Activated naive CD8-positive, alpha-beta T cell treated with anti-CD3 and anti-CD28 coated beads, Interleukin-2, amount 10 ng/mL, durations not matched to agents 7 days and 5 days (primary cell): ENCODE measurements around the gene EGR1. TPM values are rescaled to one million over a fixed set of nuclear protein-coding genes. Genes with fewer than 3 reads are reported as not detected.
"Not testable (repeated sequence)": the region's sequence is repeated elsewhere in the genome, so short reads cannot be mapped to it uniquely, and the experiment has no call there.

ENCODE experiments used
- ATAC-seq: fragments of 150-1000 bp; cut with Tn5 transposase; one replicate; pipeline ENCODE4 v1.10.0; 2021; ENCODE audit warnings: low read depth, moderate library complexity
- POLR2A ChIA-PET: fragments of 350-600 bp; sonication (Branson Sonifier 250); formaldehyde crosslinking; loops from one replicate; lab custom pipeline; 2021; ENCODE audit warnings: antibody characterized with exemption; lab: Charles Lee
- DNase-seq: peaks from one replicate; pipeline ENCODE4 v3.0.0; 2021
- H3K27ac Mint-ChIP-seq: one replicate; pipeline ENCODE4 v1.8.0; 2022; ENCODE audit warnings: mild to moderate bottlenecking, mixed read lengths
- H3K27me3 Mint-ChIP-seq: one replicate; pipeline ENCODE4 v1.8.0; 2022; ENCODE audit warnings: mild to moderate bottlenecking, moderate library complexity, mixed read lengths
- H3K36me3 Mint-ChIP-seq: one replicate; pipeline ENCODE4 v1.8.0; 2021; ENCODE audit warnings: mild to moderate bottlenecking, mixed read lengths
- H3K4me1 Mint-ChIP-seq: one replicate; pipeline ENCODE4 v1.8.0; 2021; ENCODE audit warnings: mixed read lengths
- H3K4me3 Mint-ChIP-seq: one replicate; pipeline ENCODE4 v1.8.0; 2022; ENCODE audit warnings: mild to moderate bottlenecking, moderate library complexity, mixed read lengths
- H3K9me3 Mint-ChIP-seq: one replicate; pipeline ENCODE4 v1.8.0; 2021; ENCODE audit warnings: mixed read lengths
- total RNA-seq, 2 experiments: library from RNA; stranded (reverse); gene quantifications; one replicate each; pipeline ENCODE4 v1.2.3, GENCODE V29; 2021

The EGR1 gene
- total RNA-seq, 2 experiments from 2014 or later = 4.6 to 5.1 TPM

DNA sequence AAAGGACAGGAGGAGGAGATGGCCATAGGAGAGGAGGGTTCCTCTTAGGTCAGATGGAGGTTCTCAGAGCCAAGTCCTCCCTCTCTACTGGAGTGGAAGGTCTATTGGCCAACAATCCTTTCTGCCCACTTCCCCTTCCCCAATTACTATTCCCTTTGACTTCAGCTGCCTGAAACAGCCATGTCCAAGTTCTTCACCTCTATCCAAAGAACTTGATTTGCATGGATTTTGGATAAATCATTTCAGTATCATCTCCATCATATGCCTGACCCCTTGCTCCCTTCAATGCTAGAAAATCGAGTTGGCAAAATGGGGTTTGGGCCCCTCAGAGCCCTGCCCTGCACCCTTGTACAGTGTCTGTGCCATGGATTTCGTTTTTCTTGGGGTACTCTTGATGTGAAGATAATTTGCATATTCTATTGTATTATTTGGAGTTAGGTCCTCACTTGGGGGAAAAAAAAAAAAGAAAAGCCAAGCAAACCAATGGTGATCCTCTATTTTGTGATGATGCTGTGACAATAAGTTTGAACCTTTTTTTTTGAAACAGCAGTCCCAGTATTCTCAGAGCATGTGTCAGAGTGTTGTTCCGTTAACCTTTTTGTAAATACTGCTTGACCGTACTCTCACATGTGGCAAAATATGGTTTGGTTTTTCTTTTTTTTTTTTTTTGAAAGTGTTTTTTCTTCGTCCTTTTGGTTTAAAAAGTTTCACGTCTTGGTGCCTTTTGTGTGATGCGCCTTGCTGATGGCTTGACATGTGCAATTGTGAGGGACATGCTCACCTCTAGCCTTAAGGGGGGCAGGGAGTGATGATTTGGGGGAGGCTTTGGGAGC, 3.1 kb downstream of the EGR1 start:
- Mint-ChIP-seq H3K9me3 (no peaks in the 10 kb centered on the region), H3K27me3 (peaks cover 18% of the 10 kb centered on the region), H3K4me3 (peak overlapping the region; percentile 17), H3K27ac (no peak overlapping the region), H3K36me3 (peaks cover 5% of the 10 kb centered on the region), H3K4me1 (peaks cover 10% of the 10 kb centered on the region)
- POLR2A ChIA-PET = interaction anchor here (0.6 to 0.9 kb wide), 2 partner anchors 9 to 242 kb away, joined by 3 to 6 read pairs; no protein-coding TSS in a partner anchor
- DNase-seq (no peak), ATAC-seq (no peak)

DNA sequence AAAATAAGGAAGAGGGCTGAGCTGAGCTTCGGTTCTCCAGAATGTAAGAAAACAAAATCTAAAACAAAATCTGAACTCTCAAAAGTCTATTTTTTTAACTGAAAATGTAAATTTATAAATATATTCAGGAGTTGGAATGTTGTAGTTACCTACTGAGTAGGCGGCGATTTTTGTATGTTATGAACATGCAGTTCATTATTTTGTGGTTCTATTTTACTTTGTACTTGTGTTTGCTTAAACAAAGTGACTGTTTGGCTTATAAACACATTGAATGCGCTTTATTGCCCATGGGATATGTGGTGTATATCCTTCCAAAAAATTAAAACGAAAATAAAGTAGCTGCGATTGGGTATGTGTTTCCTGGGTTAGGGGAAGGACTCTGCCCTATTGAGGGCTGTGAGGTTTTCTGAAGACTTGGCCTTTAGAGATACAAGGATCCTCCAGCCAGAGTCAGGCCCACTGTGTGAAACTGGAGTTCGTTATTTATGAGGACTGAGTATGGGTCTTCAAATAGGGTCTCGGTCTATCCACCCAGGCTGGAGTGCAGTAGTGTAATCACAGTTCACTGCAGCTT, 3.8 kb downstream of the EGR1 start:
- Mint-ChIP-seq H3K4me1 (peaks cover 9% of the 10 kb centered on the region), H3K27ac (no peak overlapping the region), H3K36me3 (peaks cover 5% of the 10 kb centered on the region), H3K4me3 (no peak overlapping the region), H3K27me3 (peaks cover 18% of the 10 kb centered on the region), H3K9me3 (no peaks in the 10 kb centered on the region)
- POLR2A ChIA-PET = interaction anchor here (0.6 to 0.9 kb wide), 2 partner anchors 9 to 243 kb away, joined by 3 to 6 read pairs; no protein-coding TSS in a partner anchor
- no peak for ATAC-seq
- DNase-seq = no peak

DNA sequence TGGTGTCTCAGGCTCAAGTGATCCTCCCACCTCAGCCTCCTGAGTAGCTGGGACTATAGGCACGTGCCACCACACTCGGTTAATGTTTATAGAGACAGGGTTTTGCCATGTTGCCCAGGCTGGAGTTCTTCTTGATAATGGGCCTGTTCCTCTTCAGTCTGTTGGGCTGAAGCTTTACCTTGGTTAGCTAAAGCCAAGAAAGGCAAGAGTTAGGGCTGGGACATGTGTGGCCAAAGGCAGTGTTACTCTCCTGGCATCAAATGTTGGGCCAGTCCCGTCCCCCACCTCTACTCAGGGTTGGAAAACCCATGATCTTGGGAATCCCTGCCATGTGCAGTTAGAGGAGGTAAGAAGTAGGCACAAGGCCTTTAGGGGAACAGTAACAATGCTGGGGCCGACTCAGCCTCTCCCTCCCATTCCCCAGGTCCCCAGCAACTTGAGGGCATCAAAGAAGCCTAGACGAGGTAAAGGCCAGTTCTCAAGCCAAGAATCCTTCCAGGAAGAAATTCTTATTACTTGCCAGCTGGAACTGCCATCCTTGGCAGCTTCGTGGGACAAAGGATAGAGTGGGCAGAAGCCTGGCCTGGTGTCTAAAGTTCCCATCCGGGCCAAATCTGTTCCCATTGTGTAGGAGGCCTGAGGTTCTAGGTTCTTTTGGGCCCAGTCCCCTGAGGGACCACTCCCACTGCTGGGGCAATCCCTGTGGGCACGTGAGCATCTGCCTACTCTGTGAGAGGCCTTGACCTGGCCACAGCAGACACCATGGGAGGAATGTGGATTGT, 4.5 kb downstream of the EGR1 start:
- Mint-ChIP-seq H3K36me3 (peaks cover 5% of the 10 kb centered on the region), H3K4me3 (no peak overlapping the region), H3K9me3 (no peaks in the 10 kb centered on the region), H3K4me1 (peaks cover 9% of the 10 kb centered on the region), H3K27ac (no peak overlapping the region), H3K27me3 (peaks cover 18% of the 10 kb centered on the region)
- DNase-seq (no peak), ATAC-seq (no peak)
- POLR2A ChIA-PET = interaction anchor here (0.9 kb wide), 1 partner anchor 10 kb away, joined by 3 read pairs; no protein-coding TSS in a partner anchor

DNA sequence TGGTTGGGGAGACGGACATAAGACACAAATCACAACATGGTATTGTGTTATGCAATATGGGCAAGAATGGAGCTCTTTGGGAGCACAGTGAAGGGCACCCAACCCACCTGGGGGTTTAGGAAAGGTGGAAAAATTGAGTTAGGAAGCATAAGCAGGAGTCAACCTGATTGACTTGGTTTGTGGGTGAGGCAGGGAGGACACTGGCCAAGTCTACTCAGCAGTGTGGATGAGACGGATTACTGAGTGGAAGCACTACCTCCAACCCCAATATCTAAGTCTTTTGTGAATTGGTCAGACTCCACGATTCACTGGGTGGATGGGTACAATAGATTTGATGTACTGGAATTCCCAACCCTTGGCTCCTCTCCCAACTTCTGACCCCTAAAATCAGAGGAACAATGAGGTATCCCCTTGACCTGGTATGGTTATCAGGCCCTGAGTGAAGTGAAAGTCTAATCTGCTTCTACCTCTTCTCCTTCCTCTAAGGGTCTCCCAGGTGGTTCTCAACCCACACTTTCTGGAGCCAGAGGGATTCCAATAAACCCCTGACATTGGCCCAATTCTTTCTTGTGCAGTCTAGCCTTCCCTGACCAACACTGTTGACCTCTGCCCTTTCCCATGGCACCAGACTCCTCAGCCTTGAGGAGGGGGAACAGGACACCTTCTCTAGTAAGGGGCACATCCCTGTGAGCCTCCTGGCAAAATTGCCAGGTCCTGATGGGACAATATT, 5.2 kb downstream of the EGR1 start:
- Mint-ChIP-seq H3K9me3 (no peaks in the 10 kb centered on the region), H3K4me1 (peaks cover 9% of the 10 kb centered on the region), H3K27ac (no peak overlapping the region), H3K36me3 (peaks cover 5% of the 10 kb centered on the region), H3K27me3 (peaks cover 18% of the 10 kb centered on the region), H3K4me3 (no peak overlapping the region)
- no peak for DNase-seq
- ATAC-seq = no peak
- POLR2A ChIA-PET = interaction anchor here (0.5 kb wide), 1 partner anchor 23 kb away, joined by 3 read pairs; no protein-coding TSS in a partner anchor

DNA sequence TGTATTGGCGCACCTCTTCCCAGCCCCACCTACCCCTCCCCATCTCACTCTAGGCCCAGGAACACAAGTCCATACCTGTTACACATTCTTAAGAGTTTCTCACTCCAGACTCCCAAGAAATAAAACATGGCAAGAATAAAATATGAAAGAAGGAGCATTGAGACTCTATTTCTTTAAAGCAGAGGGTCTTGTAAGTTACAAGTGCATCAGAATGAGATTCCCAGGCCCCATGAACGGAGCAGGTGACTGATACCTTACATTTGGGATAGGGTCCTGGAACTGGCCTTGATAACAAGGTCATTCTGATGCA, 5.7 kb downstream of the EGR1 start:
- Mint-ChIP-seq H3K27ac (no peak overlapping the region), H3K4me3 (no peak overlapping the region), H3K36me3 (peaks cover 5% of the 10 kb centered on the region), H3K27me3 (peaks cover 18% of the 10 kb centered on the region), H3K9me3 (no peaks in the 10 kb centered on the region), H3K4me1 (peaks cover 9% of the 10 kb centered on the region)
- ATAC-seq (no peak), DNase-seq (no peak)
- POLR2A ChIA-PET = no interaction called here

DNA sequence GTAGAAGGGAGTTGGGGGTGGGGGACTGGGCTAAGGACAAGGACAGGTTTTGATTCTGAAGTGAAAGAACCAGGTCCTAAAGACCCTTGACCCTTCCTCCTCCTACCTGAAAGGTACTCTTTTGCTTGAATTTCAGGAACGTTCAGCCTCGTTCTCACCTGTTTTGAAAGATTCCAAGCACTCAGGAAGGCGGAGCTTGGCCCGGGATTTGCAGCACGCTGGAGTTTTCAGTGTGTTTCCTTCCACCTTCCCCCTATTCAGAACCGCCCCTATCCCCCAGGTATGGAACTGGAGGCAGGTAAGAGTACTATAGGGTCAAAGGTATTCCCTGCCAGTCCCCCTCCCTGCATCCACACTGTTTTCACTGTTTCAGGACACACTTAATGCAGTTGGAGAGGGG, 7.1 kb downstream of the EGR1 start:
- peaks cover 14% of the 10 kb centered on the region for H3K27me3 Mint-ChIP-seq
- ATAC-seq (no peak), DNase-seq (no peak)
- H3K27ac Mint-ChIP-seq = no peak overlapping the region
- no peak overlapping the region for H3K4me3 Mint-ChIP-seq
- no peaks in the 10 kb centered on the region for H3K9me3 Mint-ChIP-seq
- H3K36me3 Mint-ChIP-seq = peaks cover 4% of the 10 kb centered on the region
- H3K4me1 Mint-ChIP-seq = peaks cover 4% of the 10 kb centered on the region
- POLR2A ChIA-PET = no interaction called here

DNA sequence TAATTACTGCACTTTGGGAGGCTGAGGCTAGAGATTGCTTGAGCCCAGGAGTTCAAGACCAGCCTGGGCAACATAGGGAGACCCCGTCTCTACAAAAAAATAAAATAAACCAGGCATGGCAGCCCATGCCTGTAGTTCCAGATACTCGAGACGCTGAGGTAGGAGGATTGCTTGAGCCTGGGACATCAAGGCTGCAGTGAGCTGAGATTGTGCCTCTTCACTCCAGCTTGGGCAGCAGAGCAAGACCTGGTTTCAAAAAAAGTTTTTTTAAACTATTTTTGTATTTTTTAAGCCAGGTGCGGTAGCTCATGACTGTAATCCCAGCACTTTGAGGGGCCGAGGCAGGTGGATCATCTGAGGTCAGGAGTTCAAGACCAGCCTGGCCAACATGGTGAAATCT, 7.9 kb downstream of the EGR1 start:
- DNase-seq, H3K9me3 Mint-ChIP-seq, H3K4me3 Mint-ChIP-seq, POLR2A ChIA-PET, H3K4me1 Mint-ChIP-seq, ATAC-seq, H3K27me3 Mint-ChIP-seq, H3K36me3 Mint-ChIP-seq, H3K27ac Mint-ChIP-seq: not testable (repeated sequence)

DNA sequence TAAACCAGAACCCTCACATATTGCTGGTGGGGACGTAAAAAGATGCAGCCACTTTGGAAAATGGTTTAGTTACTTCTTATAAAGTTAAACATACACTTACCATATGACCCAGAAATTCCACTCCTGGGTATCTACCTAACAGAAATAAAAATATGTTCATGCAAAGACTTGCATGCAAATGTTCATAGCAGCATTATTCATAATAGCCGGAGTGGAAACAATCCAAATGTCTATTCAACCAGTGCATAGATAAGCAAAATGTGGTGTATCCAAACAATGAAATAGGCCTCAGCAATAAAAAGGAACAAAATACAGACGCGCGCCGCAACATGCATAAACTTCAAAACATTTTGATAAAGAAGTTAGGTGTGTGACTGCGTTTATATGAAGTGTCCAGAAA, 11.6 kb downstream of the EGR1 start:
- no peaks in the 10 kb centered on the region for H3K36me3 Mint-ChIP-seq
- no peaks in the 10 kb centered on the region for H3K9me3 Mint-ChIP-seq
- no peak overlapping the region for H3K27ac Mint-ChIP-seq
- no peak for ATAC-seq
- POLR2A ChIA-PET = no interaction called here
- H3K4me1 Mint-ChIP-seq = no peaks in the 10 kb centered on the region
- no peak overlapping the region for H3K4me3 Mint-ChIP-seq
- peaks cover 4% of the 10 kb centered on the region for H3K27me3 Mint-ChIP-seq
- no peak for DNase-seq

DNA sequence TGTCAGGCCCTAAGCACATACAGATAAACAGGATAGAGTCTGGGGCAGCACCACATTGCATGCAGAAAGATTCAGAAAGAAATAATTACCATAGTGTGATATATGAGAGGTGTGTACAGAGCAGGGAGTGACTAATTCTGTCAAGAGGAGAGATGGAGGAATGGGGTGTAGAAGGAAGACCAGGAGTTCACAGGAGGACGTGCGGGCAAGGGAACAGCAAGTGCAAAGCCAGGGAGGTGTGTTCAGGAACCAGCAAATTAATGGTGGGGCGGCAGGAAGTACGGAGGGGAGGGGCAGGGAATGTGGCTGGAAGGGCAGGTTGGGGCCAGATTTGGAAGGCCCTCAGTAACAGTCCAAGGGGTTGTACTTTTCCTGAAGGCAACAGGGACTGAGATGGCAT, 17.4 kb downstream of the EGR1 start:
- Mint-ChIP-seq H3K4me3 (no peak overlapping the region), H3K27me3 (no peaks in the 10 kb centered on the region), H3K9me3 (no peaks in the 10 kb centered on the region), H3K36me3 (no peaks in the 10 kb centered on the region), H3K4me1 (no peaks in the 10 kb centered on the region), H3K27ac (no peak overlapping the region)
- POLR2A ChIA-PET = no interaction called here
- DNase-seq (no peak), ATAC-seq (no peak)

DNA sequence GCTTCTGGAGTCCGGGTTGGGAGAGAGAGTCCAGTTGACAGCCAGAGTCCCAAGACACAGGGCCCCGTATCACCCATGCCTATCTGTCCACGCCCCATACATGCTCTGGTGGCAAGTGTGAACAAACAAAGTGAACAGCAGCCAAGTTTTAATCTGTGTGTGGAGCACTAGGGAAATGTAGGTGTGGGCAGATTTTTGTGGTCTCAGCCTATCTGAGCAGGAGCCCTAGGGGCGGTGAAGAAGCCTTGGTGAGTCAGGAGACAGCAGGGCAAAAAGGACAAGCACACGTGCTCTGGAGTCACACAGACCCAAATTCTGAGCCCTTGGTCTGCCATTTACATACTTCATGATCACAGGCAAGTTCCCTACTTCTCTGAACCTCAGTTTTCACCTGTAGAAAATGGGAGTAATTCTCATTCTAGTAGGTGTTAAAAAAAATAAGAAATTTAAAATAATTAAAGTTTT, 23.2 kb downstream of the EGR1 start:
- no peak overlapping the region for H3K4me3 Mint-ChIP-seq
- no peaks in the 10 kb centered on the region for H3K36me3 Mint-ChIP-seq
- H3K4me1 Mint-ChIP-seq = peaks cover 3% of the 10 kb centered on the region
- no peak for DNase-seq
- no peaks in the 10 kb centered on the region for H3K9me3 Mint-ChIP-seq
- no peak for ATAC-seq
- POLR2A ChIA-PET = no interaction called here
- no peak overlapping the region for H3K27ac Mint-ChIP-seq
- peaks cover 27% of the 10 kb centered on the region for H3K27me3 Mint-ChIP-seq

DNA sequence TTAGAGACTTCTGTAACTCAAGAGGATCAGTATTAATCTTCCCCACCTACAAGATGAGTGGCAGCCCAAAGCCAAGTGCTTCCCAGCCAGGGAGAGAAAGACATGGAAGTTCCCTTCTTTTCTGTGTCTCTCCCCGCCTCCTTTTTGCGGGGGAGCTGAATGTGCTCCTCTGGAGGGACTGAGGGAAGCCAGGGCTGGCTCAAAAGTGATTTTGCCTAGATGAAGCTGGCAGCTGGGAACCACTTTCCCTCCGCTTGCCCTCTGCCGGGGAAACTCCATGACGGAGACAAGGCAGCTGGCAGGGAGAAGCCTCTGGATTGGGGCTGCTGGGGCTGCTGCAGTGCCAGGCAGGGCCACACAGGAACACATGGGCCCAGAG, 24.4 kb downstream of the EGR1 start:
- no peak overlapping the region for H3K27ac Mint-ChIP-seq
- DNase-seq (no peak), ATAC-seq (no peak)
- POLR2A ChIA-PET = no interaction called here
- H3K4me3 Mint-ChIP-seq = no peak overlapping the region
- H3K9me3 Mint-ChIP-seq = no peaks in the 10 kb centered on the region
- H3K36me3 Mint-ChIP-seq = no peaks in the 10 kb centered on the region
- H3K27me3 Mint-ChIP-seq = peaks cover 27% of the 10 kb centered on the region
- H3K4me1 Mint-ChIP-seq = peaks cover 3% of the 10 kb centered on the region

DNA sequence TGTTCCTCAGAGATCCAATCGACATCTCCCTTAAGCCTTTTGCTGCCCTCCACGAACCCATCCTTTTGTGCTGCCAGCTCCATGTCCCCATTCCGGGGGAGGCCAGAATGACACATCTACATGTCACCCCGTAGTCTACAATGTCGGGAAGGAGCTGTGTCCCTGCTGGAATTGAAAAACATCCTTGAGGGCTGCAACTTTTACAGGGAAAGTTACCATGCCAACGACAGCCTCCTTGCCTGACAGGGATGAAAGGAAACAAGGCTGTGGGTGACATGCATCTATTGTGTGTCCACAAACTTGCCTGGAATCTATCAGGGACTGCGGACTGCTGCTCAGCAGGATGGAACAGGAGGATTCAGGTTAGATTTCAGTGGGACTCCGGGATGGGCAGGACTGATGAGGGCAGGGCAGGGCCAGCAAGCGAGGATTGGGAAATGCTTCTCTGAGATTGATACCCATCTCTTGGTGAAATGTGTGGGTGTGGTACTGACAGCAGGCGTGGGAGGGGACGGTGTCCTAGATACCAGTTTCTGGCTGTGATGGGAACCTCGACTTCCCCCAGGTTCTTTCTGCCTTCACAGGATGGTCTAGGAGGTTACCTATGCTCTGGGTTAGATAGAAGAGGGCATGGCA, 25.5 kb downstream of the EGR1 start:
- no peak for DNase-seq
- POLR2A ChIA-PET = no interaction called here
- H3K27me3 Mint-ChIP-seq = peaks cover 31% of the 10 kb centered on the region
- H3K27ac Mint-ChIP-seq = no peak overlapping the region
- H3K4me1 Mint-ChIP-seq = peaks cover 3% of the 10 kb centered on the region
- H3K36me3 Mint-ChIP-seq = no peaks in the 10 kb centered on the region
- no peaks in the 10 kb centered on the region for H3K9me3 Mint-ChIP-seq
- no peak overlapping the region for H3K4me3 Mint-ChIP-seq
- ATAC-seq = no peak

DNA sequence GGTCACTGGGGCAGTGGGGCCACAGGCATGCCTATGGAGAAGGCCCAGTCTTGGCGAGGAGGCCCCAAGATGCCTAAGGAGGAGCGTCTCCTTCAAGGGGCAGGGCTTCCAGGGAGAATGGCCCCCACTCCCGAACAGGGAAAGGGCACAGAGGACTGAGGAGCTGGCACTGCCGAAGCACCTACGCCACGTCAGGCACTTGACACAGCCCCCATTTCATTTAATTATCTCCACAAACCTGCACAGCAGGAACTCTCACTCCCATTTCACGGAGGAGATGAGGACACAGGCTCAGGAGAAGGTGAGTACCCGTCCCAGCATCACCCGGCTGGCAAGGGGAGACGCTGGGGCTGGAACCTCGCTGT, 26.0 kb downstream of the EGR1 start:
- Mint-ChIP-seq H3K36me3 (no peaks in the 10 kb centered on the region), H3K4me1 (peaks cover 3% of the 10 kb centered on the region), H3K9me3 (no peaks in the 10 kb centered on the region), H3K4me3 (peak overlapping the region; percentile 16), H3K27ac (no peak overlapping the region), H3K27me3 (peaks cover 31% of the 10 kb centered on the region)
- ATAC-seq (no peak), DNase-seq (no peak)
- POLR2A ChIA-PET = no interaction called here
